Glutamatergic neuron (in vitro differentiated cells): Measurements from ENCODE around the gene ALKBH1. TPM values are rescaled to one million over a fixed set of nuclear protein-coding genes. Genes with fewer than 3 reads are reported as not detected.

Source experiments
- DNase-seq: peaks from one replicate; pipeline ENCODE4 v3.0.0; 2022
- H3K27ac Mint-ChIP-seq: one replicate; pipeline ENCODE4 v1.8.0; 2020; ENCODE audit warnings: mild to moderate bottlenecking, mixed read lengths, inconsistent platforms; ENCODE audit not compliant: unreplicated experiment
- H3K27me3 Mint-ChIP-seq: one replicate; pipeline ENCODE4 v1.8.0; 2020; ENCODE audit warnings: mild to moderate bottlenecking, moderate library complexity, mixed read lengths, inconsistent platforms; ENCODE audit not compliant: unreplicated experiment
- H3K36me3 Mint-ChIP-seq: one replicate; pipeline ENCODE4 v1.8.0; 2020; ENCODE audit warnings: mild to moderate bottlenecking, mixed read lengths, inconsistent platforms; ENCODE audit not compliant: unreplicated experiment
- H3K4me1 Mint-ChIP-seq: one replicate; pipeline ENCODE4 v1.8.0; 2020; ENCODE audit warnings: mild to moderate bottlenecking, low read depth, mixed read lengths, inconsistent platforms; ENCODE audit not compliant: unreplicated experiment
- H3K4me3 Mint-ChIP-seq: one replicate; pipeline ENCODE4 v1.8.0; 2020; ENCODE audit warnings: mild to moderate bottlenecking, mixed read lengths, inconsistent platforms; ENCODE audit not compliant: unreplicated experiment
- H3K9me3 Mint-ChIP-seq: one replicate; pipeline ENCODE4 v1.8.0; 2020; ENCODE audit warnings: mild to moderate bottlenecking, moderate library complexity, mixed read lengths, inconsistent platforms; ENCODE audit not compliant: unreplicated experiment
- CTCF ChIP-seq: fragments of 200-600 bp; sonication (generic); IDR thresholded peaks from one replicate; pipeline ENCODE4 v1.5.0; 2021; ENCODE audit not compliant: partially characterized antibody, unreplicated experiment
- total RNA-seq: library from RNA; stranded (reverse); fragmentation: NEBNext Ultra II Directional; extraction: Animal tissue kit (Norgen Biotek cat#: 25700); gene quantifications from one replicate; pipeline ENCODE4 v1.2.1, GENCODE V29; 2021; ENCODE audit not compliant: unreplicated experiment

Gene ALKBH1
- total RNA-seq, 1 donor from 2014 or later, result 16.0 TPM

- Mint-ChIP-seq H3K27me3 (no peaks in the 10 kb centered on the region), H3K36me3 (peaks cover 5% of the 10 kb centered on the region), H3K9me3 (no peaks in the 10 kb centered on the region), H3K27ac (no peak overlapping the region), H3K4me1 (no peaks in the 10 kb centered on the region), H3K4me3 (no peak overlapping the region)
- no peak for TF ChIP-seq CTCF
- DNase-seq, result no peak
Observed at GRCh38 chr14:77741438-77741837, 33.6 kb upstream of the ALKBH1 start.

GRCh38 chr14:77738559-77739250 is 30.9 kb upstream of the ALKBH1 start:
- Mint-ChIP-seq H3K4me1 (no peaks in the 10 kb centered on the region), H3K27me3 (no peaks in the 10 kb centered on the region), H3K4me3 (no peak overlapping the region), H3K9me3 (no peaks in the 10 kb centered on the region), H3K36me3 (no peaks in the 10 kb centered on the region), H3K27ac (no peak overlapping the region)
- no peak for DNase-seq
- no peak for TF ChIP-seq CTCF

- Mint-ChIP-seq H3K9me3 (no peaks in the 10 kb centered on the region), H3K4me1 (no peaks in the 10 kb centered on the region), H3K4me3 (no peak overlapping the region), H3K27me3 (no peaks in the 10 kb centered on the region), H3K27ac (no peak overlapping the region), H3K36me3 (no peaks in the 10 kb centered on the region)
- no peak for DNase-seq
- no peak for TF ChIP-seq CTCF
Observed at GRCh38 chr14:77730976-77731497, 23.2 kb upstream of the ALKBH1 start.

DNA sequence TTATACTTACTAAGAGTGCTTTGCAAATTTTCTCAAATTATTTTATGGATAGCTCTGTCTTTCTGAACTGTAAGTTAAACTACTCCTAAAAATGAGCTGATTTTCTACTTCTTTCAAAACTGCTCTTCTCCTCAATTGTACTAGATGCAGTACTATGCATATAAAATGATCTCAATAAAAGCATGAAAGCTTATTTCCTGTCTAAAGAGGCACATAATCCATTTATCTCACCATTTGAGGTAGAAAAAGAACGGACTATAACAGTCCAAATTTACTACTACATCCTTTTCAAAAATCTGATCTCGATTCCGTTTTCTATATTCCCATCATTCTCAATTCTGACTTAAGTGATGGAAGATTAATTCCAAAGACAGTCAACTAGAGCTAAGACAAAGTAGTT is 14.5 kb upstream of the ALKBH1 start:
- no peak overlapping the region for H3K27ac Mint-ChIP-seq

More for the DNA sequence above, 14.5 kb upstream of the ALKBH1 start:
- no peaks in the 10 kb centered on the region for H3K27me3 Mint-ChIP-seq
- no peaks in the 10 kb centered on the region for H3K9me3 Mint-ChIP-seq
- no peak for DNase-seq
- H3K4me3 Mint-ChIP-seq, result no peak overlapping the region
- no peaks in the 10 kb centered on the region for H3K4me1 Mint-ChIP-seq
- no peak for TF ChIP-seq CTCF
- H3K36me3 Mint-ChIP-seq, result peaks cover 4% of the 10 kb centered on the region
